Inflammatory macrophage (primary cell): ENCODE measurements around the gene LRRC25.
A peak's percentile ranks its signal among the peaks of the same experiment; 100 is the strongest.

Experiments
- DNase-seq, 2 donors: peaks; one replicate each; pipeline ENCODE4 v3.0.0-alpha.2; 2020 to 2022
- total RNA-seq, 18 experiments: gene quantifications; one replicate each; lab custom pipeline; 2026; ENCODE audit warnings: mixed read lengths in 6 of 18, inconsistent platforms in 2 of 18; lab: John Stamatoyannopoulos, UW

Gene LRRC25
- 1.9 to 131 (median 53.9) reads per million in 18 experiments for total RNA-seq

DNA sequence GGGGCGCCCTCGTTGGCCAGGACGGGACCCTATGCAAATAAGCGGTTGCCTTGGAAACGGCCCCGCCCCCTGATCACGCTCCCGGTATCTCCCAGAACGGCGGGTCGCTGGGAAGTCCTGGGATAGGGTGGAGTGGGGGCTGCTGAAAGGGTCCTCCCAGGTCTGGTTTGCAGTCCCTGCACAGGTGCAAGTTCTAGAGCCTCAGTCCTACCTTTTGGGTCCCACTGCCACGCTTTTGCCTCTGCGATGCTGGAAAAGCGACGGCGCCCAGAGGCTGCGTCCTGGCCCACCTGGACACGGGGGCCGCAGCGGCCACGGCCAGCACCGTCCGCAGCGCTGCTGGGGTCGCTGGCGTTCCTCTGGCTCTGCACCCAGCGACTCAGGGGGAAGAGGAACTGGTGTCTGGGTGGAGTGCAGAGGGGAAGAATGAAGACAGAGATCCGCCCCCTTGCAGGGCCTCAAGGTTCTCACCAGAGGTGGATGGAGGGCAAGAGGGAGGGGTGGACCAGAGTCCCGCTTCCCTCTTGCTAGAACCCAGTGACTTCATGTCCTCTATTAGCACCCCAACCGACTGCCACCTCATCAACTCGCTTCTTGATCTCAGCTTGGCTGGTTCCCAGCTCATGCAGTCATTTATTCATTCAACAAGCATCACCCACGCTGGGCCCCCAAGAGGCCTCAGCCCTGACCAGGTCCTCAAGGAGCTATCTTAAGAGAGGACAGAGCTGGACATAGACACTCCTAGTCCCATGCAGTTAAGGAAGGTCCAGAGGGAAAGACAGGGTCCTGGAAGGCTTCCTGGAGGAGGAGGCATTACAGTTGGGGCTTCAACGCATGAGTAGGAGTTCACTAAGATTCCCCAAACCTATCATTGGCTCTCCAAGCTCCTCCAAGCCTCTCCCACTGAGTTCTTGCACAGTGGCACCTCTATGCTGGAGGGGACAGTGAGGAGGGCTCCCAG, at the start of gene LRRC25:
TSS of gene LRRC25 (minus strand) at position 381 of the 961 bp plus-strand sequence. CDS start 659 bp downstream, outside the sequence.
- peak; percentile 83 to 93 for DNase-seq

DNA sequence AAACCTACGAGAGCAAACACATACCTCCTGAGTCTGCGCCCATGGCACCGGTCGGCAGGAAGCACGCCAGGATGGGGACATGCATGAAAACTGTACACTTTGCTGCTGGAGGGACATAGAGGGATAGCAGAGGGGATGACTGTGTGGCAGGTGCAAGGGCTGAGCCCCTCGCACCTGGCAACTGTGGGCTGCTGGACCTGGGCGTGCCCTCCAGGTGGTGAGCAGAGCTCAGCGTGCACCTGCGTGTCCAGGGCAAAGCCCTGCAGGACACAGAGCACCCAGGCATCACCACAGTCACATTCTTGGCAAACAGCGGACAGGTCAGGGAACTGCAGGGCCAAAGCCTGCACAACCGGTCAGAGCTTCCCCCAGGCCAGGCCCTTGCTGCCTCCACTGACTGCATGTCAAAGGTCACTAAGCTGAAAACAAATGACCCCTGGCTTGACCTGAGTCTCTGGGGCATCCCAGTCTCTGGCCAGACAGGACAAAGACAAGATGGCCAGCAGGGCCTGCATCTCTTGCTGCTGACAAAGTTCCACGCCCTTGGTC, 49.5 kb upstream of the LRRC25 start:
- DNase-seq = no peak

DNA sequence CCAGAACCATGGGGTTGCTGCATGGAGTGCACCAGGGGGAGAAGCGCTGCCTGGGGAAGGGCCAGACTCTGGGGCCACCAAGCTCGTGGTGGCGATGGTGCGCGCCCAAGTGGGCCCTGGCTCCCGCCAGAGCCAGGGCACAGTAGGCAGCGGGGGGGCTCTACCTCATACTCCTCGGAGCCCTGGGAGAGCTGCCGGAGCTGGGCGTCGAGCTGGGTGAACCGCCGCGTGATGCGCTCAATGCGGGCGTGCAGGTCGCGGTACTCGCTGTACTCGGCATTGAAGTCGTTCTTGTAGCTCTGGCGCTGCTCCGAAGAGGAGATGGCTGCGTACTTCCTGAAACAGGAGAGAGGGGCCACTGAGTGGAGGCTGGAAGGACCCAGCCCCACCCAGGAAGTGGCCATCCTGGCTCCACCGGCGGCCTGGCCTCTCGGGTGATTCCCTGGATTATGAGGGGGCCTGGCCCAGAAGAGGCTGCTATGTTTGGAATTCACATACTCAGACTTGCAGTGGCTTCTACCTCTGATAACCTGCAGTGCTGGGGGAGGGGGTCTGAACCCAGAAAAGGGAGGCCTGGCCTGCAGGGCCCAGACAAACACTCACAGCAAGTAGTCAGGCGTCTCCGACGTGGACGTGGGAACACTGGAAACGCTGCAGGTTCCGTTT, 48.9 kb upstream of the LRRC25 start:
- DNase-seq = no peak

DNA sequence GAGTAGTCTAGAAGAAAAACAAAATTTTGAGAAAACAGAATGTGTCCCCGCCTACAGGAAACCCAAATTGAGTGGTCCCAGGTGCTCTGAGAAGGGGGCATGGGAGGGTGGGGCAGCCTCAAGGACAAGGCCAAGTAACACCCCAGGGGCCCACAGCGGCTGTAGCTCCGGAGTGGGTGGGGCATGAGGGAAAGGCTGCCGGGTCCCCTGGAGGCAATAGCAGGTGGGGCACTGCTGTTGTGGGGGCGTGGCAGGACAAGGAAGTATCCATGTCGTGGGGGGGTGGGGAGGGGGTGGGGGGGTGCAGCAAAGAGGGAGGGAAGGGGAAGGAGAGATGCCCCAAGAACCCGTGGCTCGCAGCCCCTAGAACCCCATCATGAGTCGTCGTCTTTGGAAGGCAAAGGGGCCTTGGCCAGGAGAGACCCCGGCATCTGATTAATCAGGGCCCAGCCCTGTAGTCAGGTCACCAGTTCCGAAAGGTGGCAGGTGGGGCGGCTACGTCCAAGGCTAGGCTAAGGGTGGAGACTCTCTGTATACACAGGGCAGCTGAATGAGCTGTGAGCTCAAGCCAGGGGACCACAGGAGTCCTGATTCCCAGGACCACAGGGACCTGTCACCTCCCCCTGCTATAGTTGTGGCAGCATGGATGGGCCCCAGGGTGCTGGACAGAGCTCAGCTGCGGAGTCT, 48.0 kb upstream of the LRRC25 start:
- DNase-seq = no peak

DNA sequence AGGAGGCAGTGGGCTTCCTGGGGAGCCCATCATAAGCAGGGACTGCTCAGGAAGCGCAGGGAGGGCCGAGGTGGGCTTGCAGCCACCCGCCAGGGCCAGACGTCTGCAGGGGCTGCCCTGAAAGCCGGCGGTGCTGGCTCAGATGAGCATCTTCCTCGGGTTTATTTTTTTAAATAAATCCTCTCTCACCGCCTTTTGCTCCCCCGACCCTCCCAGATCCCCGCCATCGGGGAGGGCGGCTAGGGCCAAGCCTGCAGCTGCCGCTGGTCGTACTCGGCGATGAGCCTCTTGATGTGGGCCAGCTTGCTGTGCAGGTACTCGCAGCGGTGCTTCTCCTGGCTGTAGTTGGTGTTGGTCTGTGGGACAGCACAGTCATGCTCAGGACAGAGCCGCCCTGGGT, 47.1 kb upstream of the LRRC25 start:
- DNase-seq = no peak

DNA sequence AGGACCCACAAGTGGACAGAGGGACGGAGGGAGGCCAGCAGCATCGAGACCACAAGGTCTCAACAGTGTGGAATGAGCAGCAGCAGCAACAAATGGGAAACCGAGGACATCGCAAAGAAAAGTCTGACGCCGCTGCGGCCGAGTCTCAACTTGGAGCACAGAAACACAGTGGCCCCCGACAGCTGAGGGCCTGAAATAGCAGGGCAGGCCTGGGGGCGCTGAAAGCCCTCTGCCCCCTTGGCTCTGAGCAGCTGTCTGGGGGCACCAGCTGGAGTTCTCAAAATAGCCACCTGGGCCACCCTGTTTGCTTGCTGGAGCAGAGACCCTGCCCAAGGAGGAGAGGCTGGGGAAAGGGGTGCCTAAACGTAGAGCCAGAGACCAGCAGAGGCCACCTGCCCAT, 46.4 kb upstream of the LRRC25 start:
- DNase-seq = no peak

DNA sequence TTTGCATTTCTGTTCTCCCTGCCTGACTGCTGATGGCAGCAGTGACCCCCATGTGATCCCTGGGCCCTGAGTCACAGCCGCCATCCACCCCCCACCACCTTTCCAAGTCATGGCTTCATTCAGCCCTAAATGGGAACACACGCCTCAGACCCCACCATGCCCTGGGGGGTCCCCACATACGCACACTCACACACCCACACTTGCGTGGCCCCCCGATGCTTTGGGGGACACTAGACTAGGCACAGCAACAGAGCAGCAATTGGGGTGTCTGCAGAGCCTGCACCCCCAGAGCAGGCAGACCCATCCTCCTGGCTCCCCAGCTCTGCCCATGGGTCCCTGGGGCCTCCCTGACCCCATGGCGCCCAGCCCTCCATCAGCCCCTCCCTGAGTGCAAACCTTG, 46.0 kb upstream of the LRRC25 start:
- no peak for DNase-seq

DNA sequence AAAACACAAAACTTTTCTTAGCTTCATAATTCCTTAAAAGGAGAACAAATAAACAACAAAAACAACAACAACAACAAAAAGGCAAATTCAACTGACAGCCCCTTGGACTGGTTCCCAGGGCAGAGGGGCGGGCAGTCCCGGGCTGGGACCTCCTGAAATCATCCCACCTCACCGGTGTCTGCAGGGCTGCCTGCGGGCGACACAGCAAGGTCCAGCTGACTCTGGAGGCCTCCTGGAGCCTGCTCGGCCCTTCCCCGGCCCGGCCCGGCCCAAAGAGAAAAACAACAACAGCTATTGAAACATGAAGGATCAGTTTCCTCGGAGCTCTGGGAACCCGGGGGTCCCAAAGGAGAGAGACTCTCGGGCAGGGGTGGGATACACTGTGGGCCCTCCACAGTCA, 45.5 kb upstream of the LRRC25 start:
- DNase-seq = no peak

DNA sequence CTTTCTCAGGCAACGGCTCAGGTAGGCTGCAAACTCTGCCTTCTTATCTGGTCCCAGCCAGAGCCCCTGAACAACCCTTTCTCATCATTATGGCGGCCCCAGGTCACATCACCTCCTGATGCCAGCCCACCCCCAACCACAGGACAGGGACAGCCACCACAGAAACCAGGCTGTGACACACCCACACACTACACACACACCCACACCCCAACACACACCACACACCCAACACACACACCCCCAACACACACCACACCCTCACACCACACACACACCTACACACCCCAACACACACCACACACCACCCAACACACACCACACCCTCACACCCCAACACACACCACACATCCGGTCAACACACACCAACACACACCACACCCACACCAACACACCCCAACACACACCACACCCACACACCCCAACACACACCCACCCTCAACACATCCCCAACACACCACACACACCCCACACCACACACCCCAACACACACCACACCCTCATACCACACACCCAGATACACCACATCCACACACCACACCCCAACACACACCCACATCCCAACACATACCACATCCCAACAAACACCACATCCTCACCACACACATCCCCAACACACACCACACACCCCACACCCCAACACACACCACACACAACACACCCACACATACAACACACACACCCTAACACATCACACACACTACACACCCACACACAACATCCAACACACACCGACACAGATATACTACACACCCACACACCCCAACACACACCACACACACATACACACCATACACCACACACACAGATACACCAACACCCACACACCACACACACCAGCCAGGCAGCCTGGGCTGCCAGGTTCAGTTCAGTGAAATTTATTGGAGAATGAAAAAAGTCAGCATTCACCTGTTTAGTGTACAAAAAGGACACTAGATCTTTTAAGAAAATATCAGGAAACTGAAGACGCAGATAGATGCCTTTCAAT, 44.7 kb upstream of the LRRC25 start:
- DNase-seq = no peak

DNA sequence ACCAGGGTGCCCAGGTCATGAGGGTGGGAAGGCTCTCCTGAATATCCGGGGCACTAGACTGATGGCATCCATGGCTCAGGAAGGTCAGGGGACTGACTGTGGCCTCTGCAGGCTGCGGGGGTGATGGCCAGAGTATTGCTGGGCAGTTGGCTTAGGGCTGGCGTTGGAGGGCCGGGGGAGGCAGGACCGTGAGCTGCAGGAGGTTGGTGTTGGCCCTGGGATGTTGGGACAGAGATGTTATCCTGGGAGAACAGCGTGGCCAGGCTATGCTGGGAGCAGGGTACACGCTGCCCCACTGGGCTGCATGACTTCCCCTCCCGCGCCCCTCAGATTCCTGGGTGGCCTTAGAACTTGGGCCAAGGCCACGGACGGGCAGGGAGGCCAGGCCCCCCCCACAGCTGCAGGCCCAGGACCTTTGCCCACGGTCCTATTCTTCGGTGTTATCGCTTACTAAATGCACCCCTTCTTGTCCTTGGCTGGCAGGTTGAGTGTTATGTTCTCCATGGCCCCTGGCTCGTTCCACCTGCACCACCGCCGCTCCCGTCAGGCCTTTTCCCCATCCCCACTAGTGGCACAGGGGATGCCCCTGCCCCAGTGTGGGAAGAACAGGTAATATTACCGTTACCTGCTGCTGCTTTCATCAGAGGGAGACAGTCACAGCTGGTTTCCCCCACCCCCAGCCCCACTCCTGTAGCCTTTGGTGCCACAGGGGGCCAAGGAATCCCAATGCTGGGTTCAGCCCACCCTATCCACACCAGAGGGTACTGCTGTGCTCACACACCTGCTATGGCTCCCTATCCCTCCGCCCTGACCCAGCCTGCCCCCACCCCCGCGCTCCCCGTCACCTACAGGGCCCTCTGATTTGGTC, 43.7 kb upstream of the LRRC25 start:
- no peak for DNase-seq

DNA sequence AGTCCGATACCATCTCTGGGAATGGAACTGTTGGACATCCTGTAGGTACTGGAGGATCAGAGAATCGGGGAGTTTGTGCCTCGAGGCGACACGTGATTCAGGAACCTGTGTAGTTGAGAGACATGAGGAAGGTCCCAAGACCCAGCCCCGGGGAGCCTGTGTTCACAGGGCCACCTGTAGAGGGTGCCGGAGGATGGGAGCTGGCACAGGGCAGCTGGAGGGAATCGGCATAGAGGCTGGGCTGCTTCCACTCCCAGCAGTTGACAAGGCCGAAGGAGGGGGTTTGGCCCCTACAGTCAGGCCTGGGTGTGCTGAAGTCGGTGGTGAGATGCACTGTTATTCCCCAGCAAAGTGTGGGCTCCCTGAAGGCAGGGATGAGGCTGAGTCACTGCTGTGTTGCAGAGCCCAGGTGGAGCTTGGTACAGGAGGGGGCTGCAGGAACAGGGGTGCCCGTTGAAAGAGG, 43.0 kb upstream of the LRRC25 start:
- DNase-seq = no peak

DNA sequence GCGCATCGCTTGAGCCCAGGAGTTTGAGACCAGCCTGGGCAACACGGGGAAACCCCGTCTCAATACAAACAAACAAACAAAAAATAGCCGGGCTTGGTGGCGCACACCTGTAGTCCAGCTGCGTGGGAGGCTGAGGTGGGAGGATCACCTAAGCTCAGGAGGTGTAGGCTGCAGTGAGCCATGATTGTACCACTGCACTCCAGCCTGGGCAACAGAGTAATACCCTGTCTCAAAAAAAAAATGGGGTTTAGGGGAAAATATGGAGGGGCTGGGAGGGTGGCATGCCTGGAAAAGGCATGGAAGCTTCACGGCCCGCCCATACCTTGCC, 42.5 kb upstream of the LRRC25 start:
- DNase-seq = no peak

DNA sequence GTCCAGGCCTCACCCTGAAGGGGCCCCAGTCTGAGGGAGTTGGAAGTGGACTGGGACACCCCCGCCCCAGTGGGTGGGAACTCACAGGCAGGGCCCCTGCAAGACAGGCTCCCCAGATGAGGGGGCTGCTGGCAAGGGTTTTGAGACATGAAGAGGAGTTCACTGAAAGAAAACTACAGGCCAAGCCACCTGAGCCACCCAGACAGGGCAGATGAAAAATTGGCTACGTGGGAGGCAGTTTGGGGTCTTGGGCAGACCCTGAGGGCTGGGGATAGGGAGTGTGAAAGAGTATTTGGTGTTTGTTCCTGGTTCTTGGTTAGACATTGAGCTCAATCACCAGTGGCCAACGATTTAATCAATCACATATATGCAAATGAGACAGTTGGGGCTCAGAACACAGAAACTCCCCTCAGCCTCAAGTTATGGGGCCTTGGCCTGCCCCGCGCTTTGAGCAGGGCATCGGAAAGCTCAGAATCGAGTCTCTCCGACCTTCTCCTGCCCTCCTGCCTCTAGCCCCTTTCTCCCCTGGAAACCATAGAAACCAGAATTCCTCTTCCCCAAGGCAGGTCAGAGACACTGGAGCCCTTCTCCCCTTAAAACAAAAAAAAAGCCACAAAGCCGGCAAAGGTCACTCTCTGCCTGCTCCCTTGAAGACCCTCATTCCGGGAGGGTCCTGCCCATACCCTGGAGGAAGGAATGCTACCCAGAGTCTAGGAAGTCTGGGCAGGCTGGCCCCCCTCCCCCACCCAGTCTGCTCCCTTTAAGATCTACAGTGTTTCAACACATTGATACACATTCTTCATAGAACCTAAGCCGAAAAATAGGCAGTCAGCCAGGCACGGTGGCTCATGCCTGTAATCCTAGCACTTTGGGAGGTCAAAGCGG, 41.8 kb upstream of the LRRC25 start:
- DNase-seq = no peak

DNA sequence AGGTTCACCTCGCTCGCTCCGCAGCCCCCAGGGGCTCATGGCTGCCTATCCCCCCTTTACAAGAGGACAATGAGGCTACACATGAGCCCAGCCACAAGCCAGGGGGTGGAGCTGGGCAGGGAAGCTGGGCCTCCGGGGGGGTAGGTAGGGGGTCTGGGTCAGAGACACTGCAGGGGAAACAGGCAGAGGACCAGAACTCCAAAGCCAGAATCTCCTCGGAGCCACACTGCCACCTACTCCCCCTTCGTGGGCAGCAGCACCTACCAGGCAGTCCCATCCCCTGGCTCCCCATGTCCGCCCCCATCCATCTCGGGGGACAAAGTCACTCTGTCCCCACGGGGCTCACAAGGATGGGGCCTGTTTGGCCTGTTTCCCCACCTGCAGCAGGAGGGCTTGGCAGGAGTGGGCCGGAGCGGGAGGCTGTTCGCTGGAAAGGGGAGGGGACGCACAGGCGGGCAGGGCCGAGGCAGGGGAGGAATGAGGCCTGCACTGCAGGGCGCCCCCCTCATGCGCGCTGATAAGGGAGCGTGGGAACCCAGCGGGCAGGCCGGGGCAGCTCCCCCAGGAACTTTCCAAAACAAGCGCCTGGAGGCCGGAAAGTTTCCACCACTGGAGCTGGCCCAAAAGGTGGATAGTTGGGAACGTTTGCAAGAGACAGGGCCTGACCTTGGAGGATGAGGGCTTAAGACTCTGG, 41.1 kb upstream of the LRRC25 start:
- no peak for DNase-seq

DNA sequence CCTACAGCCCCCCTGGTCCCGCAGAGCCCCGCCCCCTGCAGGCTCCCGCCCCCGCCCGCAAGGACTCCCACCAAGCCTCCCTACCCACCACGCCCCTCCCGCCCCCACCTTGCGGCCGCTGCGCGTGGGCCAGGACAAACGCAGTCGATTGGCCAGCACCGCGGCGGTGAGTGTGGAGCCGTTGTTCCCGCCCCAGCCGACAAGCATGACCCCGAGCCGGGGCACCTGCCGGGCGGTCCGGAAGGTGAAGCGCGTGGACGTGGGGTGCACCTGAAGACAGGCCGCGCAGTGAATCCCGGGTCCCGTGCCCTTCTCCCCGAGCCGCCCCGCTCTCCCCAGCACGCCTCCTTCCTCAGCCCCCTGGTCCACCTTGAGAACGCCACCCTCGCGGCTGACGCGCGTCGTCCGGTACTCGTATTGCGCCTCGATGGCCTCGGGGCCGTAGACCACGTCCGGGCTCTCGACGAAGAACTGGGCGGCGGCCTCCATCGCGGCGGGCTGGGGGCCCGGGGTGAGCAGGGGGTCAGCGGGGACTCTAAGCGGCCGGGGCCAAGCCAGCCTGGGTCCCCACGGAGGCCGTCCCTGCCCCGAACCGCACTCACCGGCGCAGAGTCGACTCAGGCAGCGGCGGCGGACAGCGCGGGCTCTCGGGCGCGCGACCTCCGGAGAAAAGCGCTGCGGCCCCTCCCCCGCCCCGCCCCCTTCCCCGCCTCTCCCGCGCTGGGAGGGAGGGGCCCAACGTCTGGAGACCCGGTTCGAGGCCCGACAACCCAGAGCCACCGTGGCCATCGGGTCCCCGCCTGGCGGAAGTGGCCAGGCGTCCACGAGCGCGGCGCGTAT, 40.3 kb upstream of the LRRC25 start, which contains the start of gene ISYNA1:
TSS of gene ISYNA1 (minus strand) at position 643 of the 840 bp plus-strand sequence. CDS start at position 489, 154 bp downstream.
- peak in 1 of 2 donors; percentile 51 for DNase-seq

DNA sequence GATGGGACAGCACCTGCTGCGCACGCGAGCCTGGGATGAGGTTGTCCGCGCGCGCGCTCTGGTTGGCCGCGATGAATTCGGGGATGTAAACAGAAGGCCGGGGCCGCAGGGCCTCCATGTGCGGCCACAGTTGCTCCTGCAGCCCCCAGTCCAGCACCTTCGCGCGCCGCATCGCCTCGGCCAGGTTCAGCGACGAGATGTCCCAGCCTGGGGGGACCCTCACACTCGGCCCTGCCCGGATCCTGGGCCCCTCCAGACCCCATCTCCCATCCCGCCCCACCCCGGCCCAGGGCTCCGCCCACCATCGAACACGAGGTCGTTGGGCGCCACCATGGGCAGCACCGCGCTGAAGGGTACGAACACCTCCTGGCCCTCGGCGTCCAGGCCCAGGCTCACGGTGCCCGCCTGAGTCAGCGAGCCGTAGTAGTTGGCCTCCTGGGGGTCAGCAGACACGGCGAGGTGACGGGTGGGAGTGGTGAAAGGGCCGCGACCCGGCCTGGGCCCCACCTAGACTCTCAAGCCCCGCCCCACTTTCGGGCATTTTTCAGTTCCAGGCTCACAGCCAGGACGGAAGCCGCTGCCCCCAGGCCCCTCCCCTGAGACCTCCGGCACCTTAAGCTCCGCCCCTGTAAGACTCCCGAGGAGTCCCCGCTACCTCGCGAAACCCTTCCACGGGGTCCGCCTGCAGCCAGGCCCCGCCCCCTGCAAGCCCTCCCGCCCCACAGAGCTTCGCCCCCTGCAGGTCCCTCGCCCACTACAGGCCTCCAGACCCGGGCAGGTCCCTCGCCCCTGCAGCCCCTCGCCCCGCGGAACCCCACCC, 39.5 kb upstream of the LRRC25 start:
- peak in 1 of 2 donors; percentile 71 for DNase-seq
